Measurements from ENCODE around the gene NFAT5. TPM values are rescaled to one million over a fixed set of nuclear protein-coding genes. Genes with fewer than 3 reads are reported as not detected.
"Not testable (repeated sequence)": the region's sequence is repeated elsewhere in the genome, so short reads cannot be mapped to it uniquely, and the experiment has no call there.

Gene NFAT5, protein sequence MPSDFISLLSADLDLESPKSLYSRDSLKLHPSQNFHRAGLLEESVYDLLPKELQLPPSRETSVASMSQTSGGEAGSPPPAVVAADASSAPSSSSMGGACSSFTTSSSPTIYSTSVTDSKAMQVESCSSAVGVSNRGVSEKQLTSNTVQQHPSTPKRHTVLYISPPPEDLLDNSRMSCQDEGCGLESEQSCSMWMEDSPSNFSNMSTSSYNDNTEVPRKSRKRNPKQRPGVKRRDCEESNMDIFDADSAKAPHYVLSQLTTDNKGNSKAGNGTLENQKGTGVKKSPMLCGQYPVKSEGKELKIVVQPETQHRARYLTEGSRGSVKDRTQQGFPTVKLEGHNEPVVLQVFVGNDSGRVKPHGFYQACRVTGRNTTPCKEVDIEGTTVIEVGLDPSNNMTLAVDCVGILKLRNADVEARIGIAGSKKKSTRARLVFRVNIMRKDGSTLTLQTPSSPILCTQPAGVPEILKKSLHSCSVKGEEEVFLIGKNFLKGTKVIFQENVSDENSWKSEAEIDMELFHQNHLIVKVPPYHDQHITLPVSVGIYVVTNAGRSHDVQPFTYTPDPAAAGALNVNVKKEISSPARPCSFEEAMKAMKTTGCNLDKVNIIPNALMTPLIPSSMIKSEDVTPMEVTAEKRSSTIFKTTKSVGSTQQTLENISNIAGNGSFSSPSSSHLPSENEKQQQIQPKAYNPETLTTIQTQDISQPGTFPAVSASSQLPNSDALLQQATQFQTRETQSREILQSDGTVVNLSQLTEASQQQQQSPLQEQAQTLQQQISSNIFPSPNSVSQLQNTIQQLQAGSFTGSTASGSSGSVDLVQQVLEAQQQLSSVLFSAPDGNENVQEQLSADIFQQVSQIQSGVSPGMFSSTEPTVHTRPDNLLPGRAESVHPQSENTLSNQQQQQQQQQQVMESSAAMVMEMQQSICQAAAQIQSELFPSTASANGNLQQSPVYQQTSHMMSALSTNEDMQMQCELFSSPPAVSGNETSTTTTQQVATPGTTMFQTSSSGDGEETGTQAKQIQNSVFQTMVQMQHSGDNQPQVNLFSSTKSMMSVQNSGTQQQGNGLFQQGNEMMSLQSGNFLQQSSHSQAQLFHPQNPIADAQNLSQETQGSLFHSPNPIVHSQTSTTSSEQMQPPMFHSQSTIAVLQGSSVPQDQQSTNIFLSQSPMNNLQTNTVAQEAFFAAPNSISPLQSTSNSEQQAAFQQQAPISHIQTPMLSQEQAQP (N-terminal part only)
- total RNA-seq (83.7 TPM), polyA plus RNA-seq (ENCODE audit: insufficient read depth, low read depth, low replicate concordance) (1.9 TPM)
- long read RNA-seq, donor 1, partial matches to known transcripts: 27 of 27 reads
- long read RNA-seq, donor 1, other reads (novel, unspliced or antisense): 0 of 27 reads
- long read RNA-seq, donor 2, partial matches to known transcripts: 16 of 44 reads
- long read RNA-seq, donor 2, other reads (novel, unspliced or antisense): 28 of 44 reads
- long read RNA-seq, donor 3, partial matches to known transcripts: 7 of 8 reads
- long read RNA-seq, donor 3, other reads (novel, unspliced or antisense): 0 of 8 reads
- long read RNA-seq, donor 4, partial matches to known transcripts: 0 of 3 reads
- long read RNA-seq, donor 4, other reads (novel, unspliced or antisense): 0 of 3 reads
- long read RNA-seq, donor 5: 0 reads
- long read RNA-seq, donor 6, partial matches to known transcripts: 20 of 50 reads
- long read RNA-seq, donor 6, other reads (novel, unspliced or antisense): 30 of 50 reads
- long read RNA-seq, donor 7, full-length matches to known transcripts: 3 of 39 reads
- long read RNA-seq, donor 7, partial matches to known transcripts: 14 of 39 reads
- long read RNA-seq, donor 7, other reads (novel, unspliced or antisense): 22 of 39 reads
- long read RNA-seq, donor 8, partial matches to known transcripts: 0 of 1 reads
- long read RNA-seq, donor 8, other reads (novel, unspliced or antisense): 0 of 1 reads
- long read RNA-seq, donor 9: 0 reads
- long read RNA-seq, donor 10: 0 reads

DNA sequence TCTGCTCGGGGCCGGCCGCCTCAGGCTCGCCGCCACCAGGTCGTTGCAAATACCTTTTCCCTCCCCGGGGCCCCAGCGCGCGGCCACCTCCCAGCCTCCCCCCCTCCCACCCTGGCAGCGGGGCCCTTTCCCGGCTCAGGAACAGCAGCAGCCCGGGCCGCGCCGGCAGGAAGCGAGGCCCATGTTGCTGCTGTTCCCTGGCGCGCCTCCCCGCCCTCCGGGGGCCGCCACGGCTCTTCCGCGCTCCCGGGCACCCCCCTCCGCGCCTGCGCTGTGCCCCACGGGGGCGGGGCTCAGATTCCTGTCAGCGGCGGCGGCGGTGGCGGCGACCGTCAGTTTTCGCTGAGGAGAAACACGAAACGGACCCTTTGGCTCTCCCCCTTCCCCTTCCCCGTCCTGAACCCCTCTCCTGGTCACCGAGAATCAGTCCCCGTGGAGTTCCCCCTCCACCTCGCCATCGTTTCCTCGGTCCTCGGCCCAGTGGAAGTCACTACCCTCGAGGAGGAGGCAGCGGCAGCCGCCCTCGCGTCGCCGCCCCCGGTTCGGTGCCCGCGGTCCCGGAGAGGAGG, at the start of gene NFAT5:
TSS of gene NFAT5 (plus strand) at position 296 of the 569 bp plus-strand sequence. CDS start 336 bp downstream, outside the sequence.
- intact Hi-C loops (cut with DNase I): no loop called here
- Histone ChIP-seq H3K4me1 (ENCODE audit: control insufficient read depth in 2 of 3, insufficient read depth in 2 of 3, low read depth in 1 of 3, low read length in 3 of 3) (peaks cover 4 to 12% (median 7%) of the 10 kb centered on the region in 3 donors), H3K4me3 (ENCODE audit: low read length in 3 of 3) (peak within 1 kb of the TSS; percentile 82 to 85 (median 84)), H3K9me3 (ENCODE audit: control insufficient read depth in 2 of 3, insufficient read depth in 1 of 3, low read length in 3 of 3) (no peaks in the 10 kb centered on the region), H3K27ac (ENCODE audit: low read depth in 2 of 2, low read length in 2 of 2) (peak within 1 kb of the TSS; percentile 99 to 100), H3K36me3 (ENCODE audit: control insufficient read depth in 2 of 3, insufficient read depth in 3 of 3, low read length in 3 of 3) (no peaks in the 10 kb centered on the region), H3K27me3 (ENCODE audit: control insufficient read depth, insufficient read depth, low read length) (no peaks in the 10 kb centered on the region), H3K9ac (ENCODE audit: low read length in 3 of 3) (peak within 1 kb of the TSS; percentile 80 to 92 (median 89))
- TF ChIP-seq, protein P1, sequence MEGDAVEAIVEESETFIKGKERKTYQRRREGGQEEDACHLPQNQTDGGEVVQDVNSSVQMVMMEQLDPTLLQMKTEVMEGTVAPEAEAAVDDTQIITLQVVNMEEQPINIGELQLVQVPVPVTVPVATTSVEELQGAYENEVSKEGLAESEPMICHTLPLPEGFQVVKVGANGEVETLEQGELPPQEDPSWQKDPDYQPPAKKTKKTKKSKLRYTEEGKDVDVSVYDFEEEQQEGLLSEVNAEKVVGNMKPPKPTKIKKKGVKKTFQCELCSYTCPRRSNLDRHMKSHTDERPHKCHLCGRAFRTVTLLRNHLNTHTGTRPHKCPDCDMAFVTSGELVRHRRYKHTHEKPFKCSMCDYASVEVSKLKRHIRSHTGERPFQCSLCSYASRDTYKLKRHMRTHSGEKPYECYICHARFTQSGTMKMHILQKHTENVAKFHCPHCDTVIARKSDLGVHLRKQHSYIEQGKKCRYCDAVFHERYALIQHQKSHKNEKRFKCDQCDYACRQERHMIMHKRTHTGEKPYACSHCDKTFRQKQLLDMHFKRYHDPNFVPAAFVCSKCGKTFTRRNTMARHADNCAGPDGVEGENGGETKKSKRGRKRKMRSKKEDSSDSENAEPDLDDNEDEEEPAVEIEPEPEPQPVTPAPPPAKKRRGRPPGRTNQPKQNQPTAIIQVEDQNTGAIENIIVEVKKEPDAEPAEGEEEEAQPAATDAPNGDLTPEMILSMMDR (IDR thresholded peaks at IDR 0.05; ENCODE audit: borderline replicate concordance, extremely low read depth, insufficient read depth): no peak
- DNase-seq (peak; percentile 93 to 98 (median 97)), FAIRE-seq (no peak)

GRCh38 chr16:69517914-69518313, 47.9 kb upstream of the NFAT5 start:
- DNase-seq; H3K27me3 ChIP-seq (ENCODE audit: control insufficient read depth, insufficient read depth, low read length); H3K36me3 ChIP-seq (ENCODE audit: control insufficient read depth in 2 of 3, insufficient read depth in 3 of 3, low read length in 3 of 3); H3K27ac ChIP-seq (ENCODE audit: low read depth in 2 of 2, low read length in 2 of 2); H3K9me3 ChIP-seq (ENCODE audit: control insufficient read depth in 2 of 3, insufficient read depth in 1 of 3, low read length in 3 of 3); FAIRE-seq; H3K4me1 ChIP-seq (ENCODE audit: control insufficient read depth in 2 of 3, insufficient read depth in 2 of 3, low read depth in 1 of 3, low read length in 3 of 3); intact Hi-C loops (cut with DNase I); H3K9ac ChIP-seq (ENCODE audit: low read length in 3 of 3); H3K4me3 ChIP-seq (ENCODE audit: low read length in 3 of 3): not testable (repeated sequence)

- Histone ChIP-seq H3K36me3 (ENCODE audit: control insufficient read depth in 2 of 3, insufficient read depth in 3 of 3, low read length in 3 of 3) (no peaks in the 10 kb centered on the region), H3K27me3 (ENCODE audit: control insufficient read depth, insufficient read depth, low read length) (no peaks in the 10 kb centered on the region), H3K4me3 (ENCODE audit: low read length in 3 of 3) (no peak overlapping the region), H3K4me1 (ENCODE audit: control insufficient read depth in 2 of 3, insufficient read depth in 2 of 3, low read depth in 1 of 3, low read length in 3 of 3) (no peaks in the 10 kb centered on the region), H3K27ac (ENCODE audit: low read depth in 2 of 2, low read length in 2 of 2) (no peak overlapping the region), H3K9ac (ENCODE audit: low read length in 3 of 3) (no peak overlapping the region), H3K9me3 (ENCODE audit: control insufficient read depth in 2 of 3, insufficient read depth in 1 of 3, low read length in 3 of 3) (no peaks in the 10 kb centered on the region)
- no peak for DNase-seq
- intact Hi-C loops (cut with DNase I): no loop called here
- no peak for FAIRE-seq
- TF ChIP-seq, protein P1 (IDR thresholded peaks at IDR 0.05; ENCODE audit: borderline replicate concordance, extremely low read depth, insufficient read depth): no peak
These were observed 45.4 kb upstream of the NFAT5 start for GRCh38 chr16:69520413-69520799.

Data from kidney (tissue), 22 donors.